Activated CD4-positive, alpha-beta memory T cell treated with anti-CD3 and anti-CD28 coated beads for 36 hours (primary cell): ENCODE measurements around the gene HECTD4. TPM values are rescaled to one million over a fixed set of nuclear protein-coding genes. Genes with fewer than 3 reads are reported as not detected.
"Not testable (repeated sequence)": the region's sequence is repeated elsewhere in the genome, so short reads cannot be mapped to it uniquely, and the experiment has no call there.

Source experiments
- CTCF ChIA-PET: fragments of 350-600 bp; sonication (Branson Sonifier 250); formaldehyde crosslinking; loops from one replicate; lab custom pipeline; 2021; ENCODE audit warnings: antibody characterized with exemption, inconsistent platforms; lab: Charles Lee
- POLR2A ChIA-PET: fragments of 350-600 bp; sonication (Branson Sonifier 250); formaldehyde crosslinking; loops from one replicate; lab custom pipeline; 2021; ENCODE audit warnings: antibody characterized with exemption; lab: Charles Lee
- DNase-seq: peaks from one replicate; pipeline ENCODE4 v3.0.0-alpha.2; 2020
- H3K27ac Mint-ChIP-seq: one replicate; pipeline ENCODE4 v1.8.0; 2021; ENCODE audit warnings: mixed read lengths
- H3K27me3 Mint-ChIP-seq: one replicate; pipeline ENCODE4 v1.8.0; 2021; ENCODE audit warnings: mixed read lengths
- H3K36me3 Mint-ChIP-seq: one replicate; pipeline ENCODE4 v1.8.0; 2021; ENCODE audit warnings: mixed read lengths
- H3K4me1 Mint-ChIP-seq: one replicate; pipeline ENCODE4 v1.8.0; 2021; ENCODE audit warnings: low read depth, mixed read lengths
- H3K4me3 Mint-ChIP-seq: one replicate; pipeline ENCODE4 v1.8.0; 2021; ENCODE audit warnings: mild to moderate bottlenecking, mixed read lengths
- H3K9me3 Mint-ChIP-seq: one replicate; pipeline ENCODE4 v1.8.0; 2021; ENCODE audit warnings: mixed read lengths
- intact Hi-C: fragments of 100-400 bp; cut with micrococcal nuclease; formaldehyde crosslinking; loops from one replicate; pipeline ENCODE4 v1.15.1; 2023
- total RNA-seq, 2 experiments: library from RNA; stranded (reverse); gene quantifications; one replicate each; pipeline ENCODE4 v1.2.3, GENCODE V29; 2021

The HECTD4 gene
- total RNA-seq, 2 experiments from 2014 or later = 24.0 to 24.4 TPM

- no peak for DNase-seq
- POLR2A ChIA-PET = interaction anchor here (1.1 kb wide), 1 partner anchor 29 kb away, joined by 3 read pairs; no protein-coding TSS in a partner anchor
- Mint-ChIP-seq H3K9me3 (no peaks in the 10 kb centered on the region), H3K4me1 (no peaks in the 10 kb centered on the region), H3K27ac (no peak overlapping the region), H3K4me3 (no peak overlapping the region), H3K27me3 (no peaks in the 10 kb centered on the region), H3K36me3 (peaks cover 35% of the 10 kb centered on the region)
- CTCF ChIA-PET = interaction anchor here (2.1 kb wide), 1 partner anchor 147 kb away, joined by 7 read pairs; no protein-coding TSS in a partner anchor
- intact Hi-C loops = no loop called here
Measured at GRCh38 chr12:112239881-112240280, 142.3 kb downstream of the HECTD4 start.

- H3K27me3 Mint-ChIP-seq = no peaks in the 10 kb centered on the region
- peaks cover 36% of the 10 kb centered on the region for H3K36me3 Mint-ChIP-seq
- no peaks in the 10 kb centered on the region for H3K9me3 Mint-ChIP-seq
- no peak overlapping the region for H3K27ac Mint-ChIP-seq
- ChIA-PET POLR2A (interaction anchor here (1.1 kb wide), 1 partner anchor 30 kb away, joined by 3 read pairs; no protein-coding TSS in a partner anchor), CTCF (interaction anchor here (2.1 kb wide), 1 partner anchor 148 kb away, joined by 7 read pairs; no protein-coding TSS in a partner anchor)
- intact Hi-C loops = no loop called here
- H3K4me3 Mint-ChIP-seq = no peak overlapping the region
- DNase-seq = no peak
- H3K4me1 Mint-ChIP-seq = no peaks in the 10 kb centered on the region
Measured at GRCh38 chr12:112239020-112239419, 143.2 kb downstream of the HECTD4 start.

- intact Hi-C loops = no loop called here
- Mint-ChIP-seq H3K27ac (no peak overlapping the region), H3K27me3 (no peaks in the 10 kb centered on the region), H3K9me3 (no peaks in the 10 kb centered on the region), H3K4me1 (no peaks in the 10 kb centered on the region), H3K4me3 (no peak overlapping the region), H3K36me3 (peaks cover 36% of the 10 kb centered on the region)
- DNase-seq = no peak
- ChIA-PET POLR2A (interaction anchor here (1.1 kb wide), 1 partner anchor 31 kb away, joined by 3 read pairs; no protein-coding TSS in a partner anchor), CTCF (interaction anchor here (2.1 kb wide), 1 partner anchor 149 kb away, joined by 7 read pairs; no protein-coding TSS in a partner anchor)
Measured at GRCh38 chr12:112238441-112238840, 143.8 kb downstream of the HECTD4 start.

GRCh38 chr12:112236786-112237185 is 145.4 kb downstream of the HECTD4 start:
- H3K27ac Mint-ChIP-seq = no peak overlapping the region

DNA sequence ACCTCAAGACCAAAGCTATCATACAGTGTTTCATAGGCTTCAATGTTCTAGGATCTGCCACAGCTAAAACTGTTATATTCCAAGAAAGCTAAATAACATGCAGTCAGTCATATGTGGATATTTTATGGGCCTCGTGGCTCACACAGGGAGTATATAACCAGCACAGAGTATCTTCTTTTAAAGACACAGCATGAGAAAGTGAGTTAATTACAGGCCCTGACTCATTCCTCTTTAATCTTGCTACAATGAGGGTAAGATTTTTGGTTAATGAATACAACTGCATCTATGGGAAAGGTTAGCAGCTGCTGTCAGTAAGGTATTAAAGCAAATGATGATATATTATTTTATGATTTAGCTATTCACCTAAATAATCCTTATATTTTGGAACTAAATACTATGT is 145.8 kb downstream of the HECTD4 start:
- intact Hi-C loops = no loop called here
- CTCF ChIA-PET = interaction anchor here (1.2 to 1.8 kb wide), 3 partner anchors 38 to 291 kb away, joined by 3 to 4 read pairs (median 4); no protein-coding TSS in a partner anchor
- DNase-seq = no peak
- Mint-ChIP-seq H3K36me3 (peaks cover 24% of the 10 kb centered on the region), H3K9me3 (no peaks in the 10 kb centered on the region), H3K4me3 (no peak overlapping the region), H3K27me3 (no peaks in the 10 kb centered on the region), H3K4me1 (no peaks in the 10 kb centered on the region), H3K27ac (no peak overlapping the region)
- POLR2A ChIA-PET = no interaction called here

More at GRCh38 chr12:112236786-112237185, 145.4 kb downstream of the HECTD4 start:
- ChIA-PET CTCF (interaction anchor here (1.5 kb wide), 1 partner anchor 151 kb away, joined by 4 read pairs; no protein-coding TSS in a partner anchor), POLR2A (no interaction called here)
- Mint-ChIP-seq H3K4me1 (no peaks in the 10 kb centered on the region), H3K27me3 (no peaks in the 10 kb centered on the region), H3K9me3 (no peaks in the 10 kb centered on the region), H3K4me3 (no peak overlapping the region), H3K36me3 (peaks cover 24% of the 10 kb centered on the region)
- no peak for DNase-seq
- intact Hi-C loops = no loop called here

GRCh38 chr12:112234303-112234702 is 147.9 kb downstream of the HECTD4 start:
- no peaks in the 10 kb centered on the region for H3K9me3 Mint-ChIP-seq
- H3K36me3 Mint-ChIP-seq = peaks cover 30% of the 10 kb centered on the region
- ChIA-PET CTCF (no interaction called here), POLR2A (no interaction called here)
- intact Hi-C loops = no loop called here
- H3K27me3 Mint-ChIP-seq = no peaks in the 10 kb centered on the region
- no peaks in the 10 kb centered on the region for H3K4me1 Mint-ChIP-seq
- DNase-seq = no peak
- no peak overlapping the region for H3K27ac Mint-ChIP-seq
- H3K4me3 Mint-ChIP-seq = no peak overlapping the region

GRCh38 chr12:112233242-112233641 is 149.0 kb downstream of the HECTD4 start:
- no peak overlapping the region for H3K27ac Mint-ChIP-seq
- intact Hi-C loops = no loop called here
- no peak for DNase-seq
- ChIA-PET POLR2A (no interaction called here), CTCF (no interaction called here)
- no peak overlapping the region for H3K4me3 Mint-ChIP-seq
- H3K4me1 Mint-ChIP-seq = no peaks in the 10 kb centered on the region
- no peaks in the 10 kb centered on the region for H3K27me3 Mint-ChIP-seq
- H3K9me3 Mint-ChIP-seq = no peaks in the 10 kb centered on the region
- H3K36me3 Mint-ChIP-seq = peaks cover 28% of the 10 kb centered on the region

GRCh38 chr12:112230136-112230535 is 152.1 kb downstream of the HECTD4 start:
- no peaks in the 10 kb centered on the region for H3K4me1 Mint-ChIP-seq
- DNase-seq = no peak
- POLR2A ChIA-PET = no interaction called here
- H3K4me3 Mint-ChIP-seq = no peak overlapping the region
- CTCF ChIA-PET = interaction anchor here (0.6 kb wide), 1 partner anchor 181 kb away, joined by 3 read pairs; no protein-coding TSS in a partner anchor
- H3K27ac Mint-ChIP-seq = no peak overlapping the region
- no peaks in the 10 kb centered on the region for H3K9me3 Mint-ChIP-seq
- peaks cover 22% of the 10 kb centered on the region for H3K36me3 Mint-ChIP-seq
- no peaks in the 10 kb centered on the region for H3K27me3 Mint-ChIP-seq
- intact Hi-C loops = no loop called here

DNA sequence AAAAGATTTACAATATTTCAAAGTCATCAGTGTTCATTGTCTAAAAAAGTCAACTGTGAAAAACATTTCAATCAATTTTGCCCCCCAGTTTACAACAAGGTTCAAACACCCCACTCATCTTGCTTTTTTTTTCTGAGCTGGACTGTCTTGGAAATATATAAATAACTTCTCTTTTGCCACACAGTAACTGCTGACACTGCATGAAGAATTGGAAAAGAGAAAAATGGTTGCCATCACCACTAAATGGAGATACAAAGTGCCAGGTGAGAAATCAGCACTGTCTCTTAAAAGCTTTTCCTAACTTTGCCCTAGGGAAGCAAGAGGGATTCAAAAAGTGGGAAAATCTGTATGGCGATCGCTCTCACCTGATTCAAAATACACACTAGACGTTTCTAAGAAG is 155.5 kb downstream of the HECTD4 start:
- POLR2A ChIA-PET = no interaction called here
- intact Hi-C loops = no loop called here
- no peaks in the 10 kb centered on the region for H3K27me3 Mint-ChIP-seq
- H3K4me3 Mint-ChIP-seq = no peak overlapping the region
- CTCF ChIA-PET = no interaction called here
- DNase-seq = no peak
- no peaks in the 10 kb centered on the region for H3K9me3 Mint-ChIP-seq
- no peak overlapping the region for H3K27ac Mint-ChIP-seq
- no peaks in the 10 kb centered on the region for H3K4me1 Mint-ChIP-seq
- peaks cover 16% of the 10 kb centered on the region for H3K36me3 Mint-ChIP-seq

DNA sequence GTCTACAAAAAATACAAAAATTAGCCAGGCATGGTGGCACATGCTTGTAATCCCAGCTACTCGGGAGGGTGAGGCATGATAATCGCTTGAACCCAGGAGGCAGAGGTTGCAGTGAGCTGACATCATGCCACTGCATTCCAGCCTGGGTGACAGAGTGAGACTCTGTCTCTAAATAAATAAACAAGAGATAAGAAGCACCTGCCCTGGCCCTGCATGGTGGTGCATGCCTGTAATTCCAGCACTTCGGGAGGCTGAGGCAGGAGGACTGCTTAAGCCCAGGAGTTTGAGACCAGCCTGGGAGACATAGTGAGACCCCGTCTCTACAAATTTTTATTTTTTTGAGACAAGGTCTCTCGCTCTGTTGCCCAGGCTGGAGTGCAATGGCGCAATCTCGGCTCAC is 161.6 kb downstream of the HECTD4 start:
- H3K4me3 Mint-ChIP-seq, intact Hi-C loops, H3K27me3 Mint-ChIP-seq, H3K27ac Mint-ChIP-seq, H3K36me3 Mint-ChIP-seq, DNase-seq, H3K9me3 Mint-ChIP-seq, POLR2A ChIA-PET, CTCF ChIA-PET, H3K4me1 Mint-ChIP-seq: not testable (repeated sequence)

- Mint-ChIP-seq H3K27ac (no peak overlapping the region), H3K27me3 (no peaks in the 10 kb centered on the region), H3K9me3 (no peaks in the 10 kb centered on the region), H3K4me1 (no peaks in the 10 kb centered on the region), H3K4me3 (no peak overlapping the region), H3K36me3 (peaks cover 10% of the 10 kb centered on the region)
- POLR2A ChIA-PET = no interaction called here
- no peak for DNase-seq
- CTCF ChIA-PET = interaction anchor here (1.3 kb wide), 1 partner anchor 91 kb away, joined by 3 read pairs; no protein-coding TSS in a partner anchor
- intact Hi-C loops = no loop called here
Measured at GRCh38 chr12:112219195-112219594, 163.0 kb downstream of the HECTD4 start.

GRCh38 chr12:112218150-112218549 is 164.1 kb downstream of the HECTD4 start:
- intact Hi-C loops = no loop called here
- Mint-ChIP-seq H3K27me3 (no peaks in the 10 kb centered on the region), H3K9me3 (no peaks in the 10 kb centered on the region), H3K4me3 (no peak overlapping the region), H3K27ac (no peak overlapping the region), H3K36me3 (peaks cover 9% of the 10 kb centered on the region), H3K4me1 (no peaks in the 10 kb centered on the region)
- ChIA-PET POLR2A (no interaction called here), CTCF (interaction anchor here (0.7 to 1.3 kb wide), 2 partner anchors 92 to 168 kb away, joined by 3 read pairs; no protein-coding TSS in a partner anchor)
- no peak for DNase-seq

DNA sequence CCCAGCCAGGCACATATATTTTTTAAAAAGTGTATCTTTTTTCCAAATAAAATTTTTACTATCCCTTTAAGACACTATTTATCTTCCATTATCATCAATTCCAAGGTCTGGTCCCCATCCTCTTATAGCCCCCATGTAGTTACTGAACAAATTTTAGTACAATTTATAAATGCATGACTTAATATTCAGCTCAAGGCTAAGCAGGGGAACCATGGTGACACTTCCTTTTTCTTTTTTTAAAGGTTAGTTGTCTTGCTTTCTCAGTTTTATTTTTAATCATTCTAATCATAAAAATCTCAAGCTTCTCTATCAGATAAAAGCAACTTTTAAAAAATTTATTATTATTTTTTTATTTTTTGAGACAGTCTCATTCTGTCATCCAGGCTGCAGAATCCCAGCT is 164.6 kb downstream of the HECTD4 start:
- peaks cover 8% of the 10 kb centered on the region for H3K36me3 Mint-ChIP-seq
- H3K4me3 Mint-ChIP-seq = no peak overlapping the region
- POLR2A ChIA-PET = no interaction called here
- intact Hi-C loops = no loop called here
- CTCF ChIA-PET = interaction anchor here (0.7 to 1.3 kb wide), 3 partner anchors 93 to 238 kb away, joined by 3 read pairs; no protein-coding TSS in a partner anchor
- H3K9me3 Mint-ChIP-seq = no peaks in the 10 kb centered on the region
- H3K4me1 Mint-ChIP-seq = no peaks in the 10 kb centered on the region
- no peaks in the 10 kb centered on the region for H3K27me3 Mint-ChIP-seq
- DNase-seq = no peak
- H3K27ac Mint-ChIP-seq = no peak overlapping the region
